Stimulated activated CD8-positive, alpha-beta memory T cell treated with anti-CD3 and anti-CD28 coated beads, Interleukin-12 subunit alpha, Interleukin-12 subunit beta, amount 100 ng/mL, for 24 hours (primary cell): Measurements from ENCODE around the gene C6orf132.
"Not testable (repeated sequence)": the region's sequence is repeated elsewhere in the genome, so short reads cannot be mapped to it uniquely, and the experiment has no call there.

ENCODE experiments used
- DNase-seq: peaks from one replicate; pipeline ENCODE4 v3.0.0-alpha.2; 2020; ENCODE audit errors: extremely low read depth

Gene C6orf132

DNA sequence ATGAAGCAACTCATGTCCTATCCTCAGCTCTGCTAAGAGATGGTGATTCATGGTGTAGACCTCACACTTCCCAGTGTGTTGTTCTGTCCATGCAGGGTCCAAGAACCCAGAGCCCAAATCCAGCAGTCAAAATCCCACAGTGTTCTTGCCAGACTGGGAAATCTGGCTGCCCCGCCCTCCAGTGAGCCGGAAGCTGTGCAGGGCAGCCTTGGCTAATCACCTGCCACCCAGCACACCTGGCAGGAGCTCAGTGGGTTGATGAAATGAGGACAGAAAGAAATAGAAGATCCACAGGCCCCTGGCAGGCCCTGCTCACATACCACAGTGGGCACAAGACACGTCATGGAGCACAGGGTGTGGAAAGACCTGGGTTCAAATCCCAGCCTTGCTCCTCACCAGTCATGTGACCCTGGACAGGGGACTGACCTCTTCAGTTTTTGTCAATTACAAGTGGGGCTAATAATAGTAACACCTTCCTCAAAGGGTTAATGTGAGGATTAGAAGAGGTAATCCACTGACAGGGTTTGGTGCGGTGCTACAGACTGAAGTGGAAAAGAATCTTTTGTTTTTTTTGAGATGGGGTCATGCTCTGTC, 17.1 kb upstream of the C6orf132 start:
- no peak for DNase-seq

DNA sequence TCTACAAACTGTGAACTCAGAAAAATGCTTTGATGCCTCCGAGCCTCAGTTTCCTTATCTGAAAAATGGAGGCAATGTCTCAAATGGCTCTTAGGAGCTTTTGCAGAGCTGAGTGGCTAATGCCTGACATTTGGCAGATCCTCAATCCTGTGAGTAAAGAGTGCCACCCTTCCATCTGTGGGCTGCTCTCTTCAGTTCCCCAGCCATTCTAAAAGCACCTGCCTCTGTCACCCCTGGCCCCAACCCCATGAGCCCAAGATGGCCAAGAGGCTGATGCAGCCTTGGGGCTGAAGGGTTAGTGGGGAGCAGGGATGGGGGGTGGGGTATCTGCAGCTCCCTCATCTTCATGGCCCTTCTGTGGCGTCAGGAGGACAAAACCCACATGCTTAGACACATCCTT, 16.2 kb upstream of the C6orf132 start:
- no peak for DNase-seq

DNA sequence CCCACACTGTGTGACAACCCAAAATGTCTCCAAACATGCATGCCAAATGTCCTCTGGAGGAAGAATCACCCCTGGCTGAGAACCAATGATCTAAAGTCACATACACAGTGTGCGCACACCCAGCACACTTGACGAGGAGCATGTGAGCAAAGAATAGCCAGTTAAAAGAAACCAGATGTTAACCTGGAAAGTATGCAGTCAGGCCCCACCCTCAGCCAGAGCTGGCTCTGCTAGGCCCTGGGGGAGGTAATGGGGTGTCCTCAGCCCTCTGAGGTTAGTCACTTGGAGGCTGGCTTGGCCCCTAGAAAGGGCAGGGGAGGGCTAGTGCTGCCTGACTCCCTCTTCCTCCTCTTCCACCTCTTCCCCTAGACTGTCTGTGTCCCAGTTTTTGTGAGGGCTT, 15.6 kb upstream of the C6orf132 start:
- DNase-seq: no peak

DNA sequence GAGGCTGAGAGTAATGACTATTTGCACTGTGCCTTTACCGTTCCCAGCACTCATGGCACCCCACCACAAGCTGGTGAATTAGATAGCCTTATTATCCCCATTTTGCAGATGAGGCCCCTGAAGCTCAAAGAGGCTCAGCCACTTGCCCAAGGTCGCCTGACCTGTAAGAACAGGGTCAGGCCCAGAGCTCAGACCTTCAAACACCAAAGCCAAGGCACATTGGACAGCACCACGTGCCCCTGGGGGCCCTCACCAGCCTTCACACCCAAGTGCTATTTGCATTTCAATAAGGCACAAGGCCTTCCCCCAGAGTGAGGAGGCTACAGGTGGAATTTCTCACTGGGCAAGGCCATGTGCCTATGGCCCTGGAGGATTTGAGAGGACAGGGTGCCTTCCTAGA, 14.2 kb upstream of the C6orf132 start:
- DNase-seq: no peak

DNA sequence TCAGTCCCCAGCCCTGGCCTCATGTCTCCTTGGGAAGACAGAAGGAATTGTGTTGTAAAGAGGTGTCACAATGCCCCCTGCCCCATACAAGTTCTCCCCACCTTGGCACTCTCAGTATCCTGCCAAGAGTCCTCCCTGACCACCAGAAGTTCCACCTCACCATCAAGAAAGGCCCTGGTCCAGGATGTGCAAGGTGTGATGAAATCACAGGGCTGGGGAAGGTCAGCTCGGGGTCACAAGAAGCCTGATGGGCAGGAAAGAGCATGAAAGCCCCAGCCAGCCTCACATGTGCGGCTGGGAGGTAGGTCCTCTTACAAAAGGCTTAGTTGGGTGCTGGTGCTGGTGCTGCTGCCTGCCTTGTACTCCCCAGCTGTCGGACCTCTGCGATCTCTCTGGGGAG, 12.9 kb upstream of the C6orf132 start:
- DNase-seq: no peak

GRCh38 chr6:42154461-42155209, 12.2 kb upstream of the C6orf132 start:
- no peak for DNase-seq

DNA sequence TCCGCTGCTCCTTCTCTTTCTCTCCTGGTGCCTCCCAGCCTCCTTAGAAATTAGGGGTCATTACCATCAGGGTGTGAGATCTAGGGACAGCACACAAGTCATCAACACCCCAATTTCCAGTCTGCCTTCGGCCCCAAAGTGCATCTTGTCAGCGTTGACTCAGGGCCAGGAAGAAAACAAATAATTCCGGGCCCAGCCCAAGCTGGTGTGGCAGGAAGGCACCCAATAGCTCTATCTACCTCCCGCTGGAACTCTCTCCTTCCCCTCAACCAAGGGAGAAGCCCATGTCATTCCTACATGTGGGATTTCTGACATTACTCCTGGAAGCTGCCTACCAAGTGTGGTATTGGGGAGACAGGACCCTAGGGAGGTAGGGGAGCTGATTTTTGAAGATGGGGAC, 11.5 kb upstream of the C6orf132 start:
- DNase-seq: no peak

- not testable (repeated sequence) for DNase-seq
These were observed 10.3 kb upstream of the C6orf132 start for GRCh38 chr6:42152528-42153213.

DNA sequence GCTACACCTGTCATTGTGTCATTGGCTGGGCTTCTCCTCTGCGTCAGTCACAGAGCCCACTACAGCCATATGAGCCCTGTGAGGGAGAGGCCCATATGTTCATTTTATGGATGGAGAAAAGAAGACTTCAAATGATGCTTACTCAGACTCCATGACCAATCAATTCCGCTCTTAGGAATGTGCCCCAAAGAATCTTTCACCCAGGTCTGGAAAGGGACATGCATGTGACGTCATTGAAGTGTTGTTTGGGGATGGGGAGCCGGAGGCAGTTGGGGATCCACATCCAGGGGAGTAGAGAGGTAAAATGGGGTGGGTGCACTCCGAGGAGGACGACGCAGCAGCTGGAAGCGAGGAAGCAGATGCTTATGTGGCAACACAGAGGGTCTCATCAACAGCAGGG, 9.6 kb upstream of the C6orf132 start:
- DNase-seq: no peak

- DNase-seq: no peak
These were observed 7.8 kb upstream of the C6orf132 start for GRCh38 chr6:42150254-42150653.

- DNase-seq: no peak
These were observed 5.6 kb upstream of the C6orf132 start for GRCh38 chr6:42148058-42148457.

GRCh38 chr6:42147138-42147562, 4.7 kb upstream of the C6orf132 start:
- no peak for DNase-seq

- no peak for DNase-seq
These were observed 760 bp downstream of the C6orf132 start for GRCh38 chr6:42141603-42142117.

- DNase-seq: no peak
These were observed 1.4 kb downstream of the C6orf132 start for GRCh38 chr6:42140756-42141602.

GRCh38 chr6:42140032-42140431, 2.4 kb downstream of the C6orf132 start:
- no peak for DNase-seq

- DNase-seq: no peak
These were observed 3.5 kb downstream of the C6orf132 start for GRCh38 chr6:42138630-42139619.

- no peak for DNase-seq
These were observed 4.2 kb downstream of the C6orf132 start for GRCh38 chr6:42138190-42138589.

GRCh38 chr6:42137194-42137753, 5.1 kb downstream of the C6orf132 start:
- no peak for DNase-seq

- no peak for DNase-seq
These were observed 5.8 kb downstream of the C6orf132 start for GRCh38 chr6:42136508-42137193.

- DNase-seq: no peak
These were observed 6.7 kb downstream of the C6orf132 start for GRCh38 chr6:42135722-42136121.
